Stomach (tissue), 4 donors: ENCODE results near the gene ACER1.

ENCODE experiments used
- POLR2A ChIP-seq, 4 donors: fragments of 450-650 bp; IDR thresholded peaks; one replicate each; pipeline ENCODE4 v1.6.1; 2016; ENCODE audit warnings: antibody characterized with exemption in 4 of 4, control low read depth in 2 of 4, mild to moderate bottlenecking in 1 of 4, moderate library complexity in 1 of 4
- POLR2AphosphoS5 ChIP-seq, 3 donors: sonication (generic); formaldehyde crosslinking; IDR thresholded peaks; one replicate each; pipeline ENCODE4 v1.6.1; 2016; ENCODE audit warnings: antibody characterized with exemption in 3 of 3
- TF ChIP-seq, protein P1 (sequence below), 7 experiments: fragments of 450-650 bp in 4 of 7; fragments of 200-600 bp in 3 of 7; sonication (generic) in 3 of 7; IDR thresholded peaks; one replicate each; pipeline ENCODE4 v1.5.1; 2016 to 2019; ENCODE audit warnings: antibody characterized with exemption in 7 of 7, control low read depth in 2 of 7, mild to moderate bottlenecking in 1 of 7

DNA sequence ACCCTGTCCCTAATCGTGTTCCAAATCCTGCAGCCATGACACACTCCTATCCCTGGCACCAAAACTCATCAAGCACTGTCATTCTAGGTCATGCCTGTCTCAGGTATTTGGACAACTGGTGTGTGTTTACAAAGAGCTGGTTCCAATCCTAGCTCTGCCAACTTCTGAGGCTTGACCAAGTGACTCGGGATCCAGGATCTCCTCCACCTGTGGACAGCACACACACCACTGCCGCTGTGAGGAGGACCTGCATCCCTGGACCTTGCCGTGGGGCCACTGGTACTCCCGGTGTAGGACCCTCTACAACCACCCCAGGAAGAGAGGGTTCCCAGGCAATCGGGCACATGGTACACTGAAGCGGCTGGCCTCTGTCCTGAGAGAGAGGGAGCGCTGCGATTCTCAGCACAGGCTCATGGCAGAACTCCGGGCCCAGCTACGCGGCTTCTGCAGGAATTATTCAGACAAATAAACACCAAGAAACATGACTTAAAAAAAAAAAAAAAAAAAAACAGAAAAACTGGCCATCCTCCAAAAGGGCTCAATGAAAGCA is 74.0 kb downstream of the ACER1 start:
- TF ChIP-seq POLR2A (IDR thresholded peaks at IDR 0.05) (no peak), POLR2AphosphoS5 (IDR thresholded peaks at IDR 0.05) (no peak)
- TF ChIP-seq, protein P1, sequence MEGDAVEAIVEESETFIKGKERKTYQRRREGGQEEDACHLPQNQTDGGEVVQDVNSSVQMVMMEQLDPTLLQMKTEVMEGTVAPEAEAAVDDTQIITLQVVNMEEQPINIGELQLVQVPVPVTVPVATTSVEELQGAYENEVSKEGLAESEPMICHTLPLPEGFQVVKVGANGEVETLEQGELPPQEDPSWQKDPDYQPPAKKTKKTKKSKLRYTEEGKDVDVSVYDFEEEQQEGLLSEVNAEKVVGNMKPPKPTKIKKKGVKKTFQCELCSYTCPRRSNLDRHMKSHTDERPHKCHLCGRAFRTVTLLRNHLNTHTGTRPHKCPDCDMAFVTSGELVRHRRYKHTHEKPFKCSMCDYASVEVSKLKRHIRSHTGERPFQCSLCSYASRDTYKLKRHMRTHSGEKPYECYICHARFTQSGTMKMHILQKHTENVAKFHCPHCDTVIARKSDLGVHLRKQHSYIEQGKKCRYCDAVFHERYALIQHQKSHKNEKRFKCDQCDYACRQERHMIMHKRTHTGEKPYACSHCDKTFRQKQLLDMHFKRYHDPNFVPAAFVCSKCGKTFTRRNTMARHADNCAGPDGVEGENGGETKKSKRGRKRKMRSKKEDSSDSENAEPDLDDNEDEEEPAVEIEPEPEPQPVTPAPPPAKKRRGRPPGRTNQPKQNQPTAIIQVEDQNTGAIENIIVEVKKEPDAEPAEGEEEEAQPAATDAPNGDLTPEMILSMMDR (IDR thresholded peaks at IDR 0.05), result no peak
